ENCODE results near the gene NPC1. TPM values are rescaled to one million over a fixed set of nuclear protein-coding genes. Genes with fewer than 3 reads are reported as not detected.

NPC1 gene
- polyA plus RNA-seq, 2 of the 4 experiments (the other 2 are of a cell fraction), result 42.5 to 61.4 TPM

GRCh38 chr18:23485386-23485785 is 100.9 kb downstream of the NPC1 start:
- no peaks in the 10 kb centered on the region for H3K9me3 ChIP-seq
- 88% methylated on average over 7 of the region's 7 CpGs for WGBS (ENCODE audit: missing lambda C conversion rate)
- H3K27ac ChIP-seq, result no peak overlapping the region
- ChIA-PET CTCF (interaction anchor here (1.7 to 1.9 kb wide), 2 partner anchors 13 to 74 kb away, joined by 5 to 9 read pairs; no protein-coding TSS in a partner anchor), POLR2A (no interaction called here)
- no peak overlapping the region for H3K4me3 ChIP-seq
- H3K4me2 ChIP-seq, result no peak overlapping the region
- ATAC-seq (no peak), FAIRE-seq (no peak), DNase-seq (ENCODE audit: low read depth in 1 of 2, low spot score in 1 of 2) (no peak)
- no peaks in the 10 kb centered on the region; the same call in 2 of the 3 replicates for H3K4me1 ChIP-seq
- TF ChIP-seq KDM1A (IDR thresholded peaks at IDR 0.05; ENCODE audit: low read depth) (no peak), POLR2AphosphoS2 (conservative IDR thresholded peaks at IDR 0.05; ENCODE audit: low read length) (no peak)

DNA sequence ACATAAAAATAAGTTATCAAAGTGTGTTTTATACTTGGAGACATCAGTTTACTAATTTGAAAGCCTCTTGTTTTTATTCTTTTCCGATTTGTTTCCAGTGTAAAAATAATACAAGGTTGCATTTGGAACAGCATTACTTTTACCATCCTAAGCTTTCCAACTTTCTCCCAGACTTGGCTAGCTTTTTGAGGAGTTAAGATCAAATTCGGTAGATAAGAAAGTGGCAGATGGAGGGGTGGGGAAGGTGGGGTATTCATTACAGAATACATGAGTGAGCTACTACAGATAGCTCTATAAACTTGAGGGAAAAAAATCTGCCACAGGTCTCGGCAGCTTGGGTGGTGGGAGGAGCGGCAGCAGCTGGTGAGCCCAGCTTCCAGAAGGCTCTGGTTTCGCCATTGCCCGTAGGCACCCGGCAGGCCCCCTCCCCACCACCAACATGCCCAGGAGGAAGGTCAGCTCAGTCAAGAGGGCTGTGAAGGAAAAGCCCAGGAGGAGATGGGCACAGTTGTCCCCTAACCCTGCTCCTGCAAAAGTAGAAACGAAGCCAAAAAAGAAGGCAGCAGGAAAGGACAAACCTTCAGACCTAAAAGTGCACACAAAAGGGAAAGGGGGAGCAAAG is 101.6 kb downstream of the NPC1 start:
- Histone ChIP-seq H3K4me2 (no peak overlapping the region), H3K4me1 (no peaks in the 10 kb centered on the region; the same call in 2 of the 3 replicates), H3K9me3 (no peaks in the 10 kb centered on the region), H3K27ac (no peak overlapping the region), H3K4me3 (no peak overlapping the region)
- WGBS (ENCODE audit: missing lambda C conversion rate), result 81% methylated on average over 8 of the region's 8 CpGs
- TF ChIP-seq POLR2AphosphoS2 (conservative IDR thresholded peaks at IDR 0.05; ENCODE audit: low read length) (peak; percentile 82; the same call in 1 of the 2 replicates), PBX3 (IDR thresholded peaks at IDR 0.05) (no peak), BHLHE40 (IDR thresholded peaks at IDR 0.05; ENCODE audit: low read depth, low read length) (no peak), SMC3 (IDR thresholded peaks at IDR 0.05) (no peak)
- TF ChIP-seq, protein P1, sequence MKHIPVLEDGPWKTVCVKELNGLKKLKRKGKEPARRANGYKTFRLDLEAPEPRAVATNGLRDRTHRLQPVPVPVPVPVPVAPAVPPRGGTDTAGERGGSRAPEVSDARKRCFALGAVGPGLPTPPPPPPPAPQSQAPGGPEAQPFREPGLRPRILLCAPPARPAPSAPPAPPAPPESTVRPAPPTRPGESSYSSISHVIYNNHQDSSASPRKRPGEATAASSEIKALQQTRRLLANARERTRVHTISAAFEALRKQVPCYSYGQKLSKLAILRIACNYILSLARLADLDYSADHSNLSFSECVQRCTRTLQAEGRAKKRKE (CRISPR knock-in tag; IDR thresholded peaks at IDR 0.05; ENCODE audit: low read depth), result no peak
- no peak; a peak in 1 of 6 replicates for ATAC-seq
- ChIA-PET POLR2A (no interaction called here), CTCF (interaction anchor here (1.7 to 1.9 kb wide), 2 partner anchors 14 to 73 kb away, joined by 5 to 9 read pairs; no protein-coding TSS in a partner anchor)
- no peak for FAIRE-seq
- DNase-seq (ENCODE audit: low read depth in 1 of 2, low spot score in 1 of 2), result no peak

Small RNA genes within 50 kb of the gene (small RNA-seq; reads per million reads assigned to genes)
- gene AC026634.1, result 0 reads per million in 6 experiments
- 0 reads per million in 6 experiments for gene RF00019

Other genes with a start within 250 kb of the NPC1 start
- 34.4 and 43.3 TPM in 2 replicates for gene RIOK3, start 133.2 kb downstream of the NPC1 start, polyA plus RNA-seq (2011; rRNA removed)
- 25.3 to 29.4 TPM (median 26.9 TPM) in 3 replicates for gene RIOK3, start 133.2 kb downstream of the NPC1 start, polyA plus RNA-seq (2017; fragmentation: RNase III; extraction: RNeasy Plus Mini Kit Qiagen cat#74134 plus additional on column Dnase treatment)
- 17.5 and 28.5 TPM in 2 replicates for gene RMC1, start 83.0 kb downstream of the NPC1 start, polyA plus RNA-seq (2011; rRNA removed)
- gene RMC1, start 83.0 kb downstream of the NPC1 start, polyA plus RNA-seq (2017; fragmentation: RNase III; extraction: RNeasy Plus Mini Kit Qiagen cat#74134 plus additional on column Dnase treatment), result 13.9 to 15.7 TPM (median 14.7 TPM) in 3 replicates
- gene ANKRD29, start 76.4 kb upstream of the NPC1 start, polyA plus RNA-seq (2011; rRNA removed), result 25.2 and 25.4 TPM in 2 replicates
- 12.4 to 17.4 TPM (median 17.2 TPM) in 3 replicates for gene ANKRD29, start 76.4 kb upstream of the NPC1 start, polyA plus RNA-seq (2017; fragmentation: RNase III; extraction: RNeasy Plus Mini Kit Qiagen cat#74134 plus additional on column Dnase treatment)
- gene LAMA3, start 102.9 kb upstream of the NPC1 start, polyA plus RNA-seq (2011; rRNA removed), result 31.0 and 40.1 TPM in 2 replicates
- gene LAMA3, start 102.9 kb upstream of the NPC1 start, polyA plus RNA-seq (2017; fragmentation: RNase III; extraction: RNeasy Plus Mini Kit Qiagen cat#74134 plus additional on column Dnase treatment), result 18.2 to 24.1 TPM (median 19.4 TPM) in 3 replicates

All from A549 (cell line).